Right forelimb (tissue), 1 donor: ENCODE measurements around the gene PLXNC1.

Experiments used
- DNase-seq: peaks from one replicate; pipeline ENCODE4 v3.0.0-alpha.2; 2018

The PLXNC1 gene

DNA sequence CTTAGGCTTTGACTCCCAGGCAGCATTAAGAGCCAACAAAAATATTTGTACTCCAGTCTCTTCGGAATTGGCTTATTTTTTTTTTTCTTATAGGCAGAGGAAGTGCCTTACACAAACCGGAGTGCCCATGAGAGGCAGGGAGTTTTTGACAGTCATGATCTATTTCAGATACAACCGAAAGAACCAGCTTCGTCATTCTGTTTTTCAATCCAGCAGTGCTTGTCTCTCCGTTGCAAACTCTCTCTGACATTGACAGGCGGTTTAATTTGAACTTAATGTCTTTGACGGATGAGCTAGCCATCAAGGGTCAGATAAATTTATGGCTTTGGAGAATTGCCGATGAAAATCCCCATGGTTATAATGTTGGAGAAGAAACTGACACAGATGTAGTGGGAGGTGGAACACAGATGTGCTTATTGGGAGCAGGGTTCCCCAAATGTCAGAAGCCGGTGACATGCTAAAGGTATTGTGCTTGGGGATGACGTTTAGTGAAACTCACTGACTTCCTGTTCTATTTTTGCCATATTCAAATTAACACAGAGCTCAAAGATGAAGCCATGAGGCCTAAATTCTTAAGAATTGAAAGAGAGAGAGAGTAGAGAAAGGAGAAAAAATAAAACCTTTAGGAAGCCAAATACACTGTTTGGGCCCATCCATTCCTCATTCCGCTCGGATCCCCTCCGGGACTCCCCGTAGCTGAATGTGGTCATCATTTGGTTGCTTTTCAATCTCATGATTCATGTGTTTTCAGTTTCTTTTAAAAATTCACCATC is 59.7 kb downstream of the PLXNC1 start:
- no peak for DNase-seq

DNA sequence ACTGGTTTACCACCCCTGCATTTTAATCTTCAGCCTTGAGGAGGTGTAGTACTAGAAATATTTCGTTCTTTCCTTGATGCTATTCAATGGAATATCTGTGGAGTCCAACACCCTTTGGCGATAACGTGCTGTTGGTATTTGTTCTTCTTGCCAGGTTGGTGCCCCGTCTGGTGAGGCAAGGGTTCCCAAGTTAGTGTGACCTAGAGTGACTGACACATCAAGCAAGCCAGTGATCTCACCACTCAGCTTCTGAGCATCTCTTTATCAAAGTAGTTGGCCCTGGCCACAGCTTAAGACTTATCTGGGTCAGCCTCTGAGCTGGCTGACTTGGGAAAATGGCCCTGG is 60.2 kb downstream of the PLXNC1 start:
- DNase-seq: no peak

DNA sequence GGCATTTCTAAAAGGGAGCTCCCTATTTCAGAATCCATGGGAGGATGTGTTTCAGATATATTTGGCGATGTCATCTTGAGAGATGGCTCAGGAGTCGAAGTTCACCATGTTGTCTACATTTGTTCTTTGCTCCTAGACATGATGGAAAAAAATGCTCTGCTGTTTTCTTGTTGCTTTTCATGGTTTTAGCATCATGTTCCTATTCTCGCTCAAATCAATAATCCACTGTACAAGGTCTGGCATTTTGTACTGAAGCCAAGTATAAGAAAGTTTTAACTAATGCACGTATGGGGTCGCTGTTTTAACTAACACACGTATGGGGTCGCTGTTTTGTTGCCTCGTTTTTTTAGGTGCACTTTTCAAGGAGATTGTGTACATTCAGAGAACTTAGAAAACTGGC is 60.9 kb downstream of the PLXNC1 start:
- no peak for DNase-seq

DNA sequence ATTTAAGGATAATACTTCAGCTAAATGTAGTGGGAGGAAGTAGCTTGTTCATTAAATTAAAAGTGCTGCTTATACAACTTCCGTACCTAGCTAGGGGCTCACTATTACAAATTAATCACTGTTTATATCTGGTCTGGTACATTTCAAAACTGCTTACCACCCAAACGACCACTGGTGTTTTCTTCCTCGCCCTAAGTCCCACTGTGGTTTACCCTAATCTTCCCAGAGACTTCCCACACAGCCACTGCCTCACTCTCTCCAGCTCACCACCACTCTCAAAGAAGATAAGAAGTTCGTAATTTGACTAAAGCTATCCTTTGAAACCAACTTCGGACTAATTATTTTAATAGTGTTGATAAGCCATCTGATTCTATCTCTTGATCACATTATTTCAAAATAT is 62.6 kb downstream of the PLXNC1 start:
- no peak for DNase-seq

DNA sequence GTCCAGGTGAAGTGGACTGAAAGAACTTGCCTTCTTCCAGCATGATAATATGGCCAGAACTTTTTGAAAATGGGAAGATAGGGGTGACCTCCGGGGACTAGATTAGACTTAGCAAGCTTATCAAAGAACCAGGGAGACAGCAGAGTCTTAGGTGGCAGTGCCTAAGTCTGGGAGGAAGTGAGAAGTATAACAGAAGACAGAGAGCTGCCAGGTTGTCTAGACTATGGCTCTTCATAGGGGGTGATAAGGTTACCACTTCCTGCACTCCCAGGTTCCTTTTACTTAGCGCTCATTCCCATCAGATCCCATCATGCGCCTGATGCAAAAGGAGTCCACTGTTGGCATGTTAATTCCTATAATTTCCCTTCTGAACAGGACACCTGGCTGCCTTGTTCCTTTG is 69.9 kb downstream of the PLXNC1 start:
- no peak for DNase-seq

DNA sequence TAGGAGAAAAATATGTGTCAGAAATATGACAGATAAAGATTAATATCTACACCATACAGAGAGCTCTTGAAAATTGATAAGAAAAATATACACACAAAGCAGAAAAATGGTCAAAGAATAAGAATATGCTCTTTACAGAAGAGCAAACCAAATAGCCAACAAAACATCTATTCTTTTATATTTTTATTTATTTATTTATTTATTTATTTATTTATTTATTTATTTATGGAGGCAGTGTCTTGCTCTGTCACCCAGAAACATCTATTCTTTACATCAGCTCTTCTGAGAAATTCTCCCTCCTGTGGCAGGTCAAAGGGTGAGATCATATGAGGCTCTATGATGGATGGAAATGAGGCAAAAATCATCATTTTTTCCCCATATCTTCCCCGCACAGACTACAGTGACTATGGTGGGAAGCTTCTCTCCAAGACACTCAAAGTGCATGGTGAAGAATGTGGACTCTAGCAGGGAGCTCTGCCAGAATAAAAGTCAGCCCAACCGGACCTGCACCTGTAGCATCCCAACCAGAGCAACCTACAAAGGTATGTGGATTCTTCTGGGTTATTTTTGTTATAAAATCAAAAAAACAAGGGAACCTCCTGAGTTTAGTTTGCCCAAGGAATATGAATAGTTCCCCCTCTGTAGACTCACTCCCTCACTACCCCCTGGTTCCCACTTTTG is 71.4 kb downstream of the PLXNC1 start:
- DNase-seq: no peak

DNA sequence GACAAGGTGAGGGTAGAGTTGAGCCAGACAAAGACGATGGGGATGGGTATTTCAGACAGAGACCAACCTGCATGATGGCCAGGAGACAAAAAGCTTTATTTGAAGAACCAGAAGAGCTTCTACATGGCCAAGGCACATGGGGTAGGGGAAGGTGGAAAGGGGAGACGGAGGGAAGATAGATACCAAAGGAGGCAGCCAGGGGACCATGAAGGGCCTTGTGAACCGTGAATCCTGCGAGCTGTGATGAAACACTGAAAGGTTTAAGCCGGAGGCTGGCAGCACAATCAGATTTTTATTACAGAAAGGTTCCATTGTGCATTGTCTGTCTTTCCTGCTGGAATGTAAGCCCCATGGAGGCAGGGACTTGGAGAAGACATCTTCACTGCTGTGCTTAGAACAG is 72.4 kb downstream of the PLXNC1 start:
- DNase-seq: no peak

DNA sequence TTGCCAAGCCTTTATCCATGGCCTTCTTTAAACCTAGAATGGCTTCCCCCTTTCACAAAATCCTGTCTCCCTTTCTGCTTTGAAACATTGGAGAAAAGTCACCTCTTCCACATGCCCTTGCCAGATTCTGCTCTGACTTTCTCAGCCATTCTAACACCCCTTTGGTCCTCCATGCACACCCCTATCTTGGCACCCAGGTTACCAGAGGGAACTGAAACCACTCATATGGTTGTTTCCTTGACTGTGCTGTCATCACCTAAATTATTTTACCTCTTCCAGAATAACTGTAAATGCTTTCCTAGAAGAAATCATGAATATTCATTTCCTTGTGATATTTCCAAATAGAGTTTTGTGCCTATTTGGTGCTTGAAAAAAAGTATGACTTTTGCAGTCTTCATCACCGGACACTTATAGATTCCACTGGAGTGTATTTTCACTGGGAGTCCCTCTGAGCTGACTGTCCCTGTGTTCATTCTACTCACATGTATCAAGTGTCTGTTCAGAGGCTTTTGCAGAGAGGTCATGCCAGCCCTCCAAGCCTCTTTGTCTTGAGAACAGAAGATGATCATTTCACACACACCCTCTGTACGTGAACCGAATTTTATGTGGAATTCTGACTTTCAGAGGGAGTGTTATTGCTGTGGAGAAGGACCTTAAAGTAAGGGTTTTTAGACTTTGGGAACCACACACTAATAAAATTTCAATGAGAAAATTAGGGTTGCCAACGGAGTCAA is 74.1 kb downstream of the PLXNC1 start:
- DNase-seq: no peak

DNA sequence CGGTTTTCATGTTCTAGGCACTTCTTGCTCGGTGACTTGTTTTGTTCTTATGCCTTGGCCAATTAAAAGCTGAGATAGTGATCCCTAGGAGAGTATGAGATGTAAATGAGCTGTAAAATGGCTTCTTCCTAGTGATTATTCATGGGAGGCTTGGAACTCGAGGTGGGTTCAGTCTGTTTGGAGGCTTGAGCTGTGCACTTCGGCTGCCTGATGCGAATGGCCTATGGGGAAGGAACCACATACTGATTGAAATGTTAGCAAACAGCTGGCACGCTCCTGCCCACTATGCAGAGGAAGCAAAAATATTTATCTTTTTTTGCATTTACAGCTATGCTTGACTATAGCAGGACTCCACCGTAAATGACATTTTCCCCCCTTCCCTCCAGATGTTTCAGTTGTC is 75.5 kb downstream of the PLXNC1 start:
- DNase-seq: no peak

DNA sequence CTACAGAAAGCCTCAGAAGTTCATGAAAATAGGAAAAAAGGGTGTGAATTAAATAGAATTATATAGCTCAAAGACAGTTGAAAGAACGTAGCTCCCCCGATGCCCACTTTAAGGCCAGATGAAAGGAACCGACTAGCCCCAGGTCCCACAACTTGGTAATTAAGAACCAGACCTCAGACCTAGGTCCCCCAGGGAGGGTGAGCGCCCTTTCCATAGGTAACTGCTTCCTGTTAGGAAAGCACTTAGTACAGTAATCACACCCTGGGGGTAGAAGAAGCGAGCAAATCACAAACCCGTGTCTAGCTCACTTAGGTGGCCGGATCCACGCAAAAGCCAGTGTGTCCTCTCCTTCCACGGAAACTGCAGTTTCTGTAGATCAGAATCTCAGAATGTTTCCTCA is 77.1 kb downstream of the PLXNC1 start:
- no peak for DNase-seq

DNA sequence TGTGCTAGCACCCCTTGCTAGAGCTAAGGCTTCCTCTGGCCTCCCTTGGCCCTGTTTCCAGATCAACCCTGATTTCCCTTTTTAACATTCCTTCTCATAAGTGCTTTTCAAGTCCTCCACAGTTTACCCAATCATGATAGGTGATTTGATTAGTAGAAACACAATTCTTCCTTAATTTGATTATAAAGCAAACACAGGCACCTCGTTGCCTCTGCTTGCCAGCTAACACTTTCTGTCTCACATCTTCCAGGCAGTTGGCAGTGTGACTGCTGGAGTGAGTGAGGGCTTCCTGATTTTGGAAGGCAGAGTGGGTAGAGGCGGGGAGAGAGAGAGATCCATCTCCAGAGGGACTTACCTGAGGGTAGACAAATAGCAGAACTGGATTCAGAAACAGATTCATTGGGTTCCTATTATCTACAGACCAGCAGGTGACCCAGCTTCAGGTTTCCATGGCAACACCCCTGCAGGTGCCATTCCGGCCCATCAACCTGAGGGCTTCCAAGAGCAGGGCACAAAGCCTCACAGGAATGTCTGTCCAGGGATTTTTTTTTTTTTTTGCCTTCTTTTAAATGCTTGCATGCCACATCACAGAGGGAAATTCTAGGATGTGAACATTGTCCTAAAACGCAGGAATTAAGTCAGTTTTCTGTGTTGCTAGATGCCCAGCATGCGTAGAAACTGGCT is 77.7 kb downstream of the PLXNC1 start:
- DNase-seq: no peak

DNA sequence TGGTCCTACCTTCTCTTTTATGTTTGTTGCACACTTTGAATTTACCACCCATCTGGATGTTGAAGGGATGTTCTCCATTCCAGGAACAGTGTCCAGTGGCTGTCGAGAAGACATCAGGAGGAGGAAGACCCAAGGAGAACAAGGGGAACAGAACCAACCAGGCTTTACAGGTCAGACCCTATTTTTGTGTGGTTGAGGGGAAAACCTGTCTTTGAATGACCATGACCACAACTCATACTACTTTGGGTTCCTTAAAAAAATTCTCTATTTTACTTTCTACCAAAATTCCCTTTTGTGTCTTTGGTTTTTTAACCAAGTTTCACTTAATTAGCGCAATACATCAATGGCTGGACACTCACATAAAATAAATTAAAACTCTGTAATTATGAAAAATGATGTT is 78.7 kb downstream of the PLXNC1 start:
- no peak for DNase-seq

DNA sequence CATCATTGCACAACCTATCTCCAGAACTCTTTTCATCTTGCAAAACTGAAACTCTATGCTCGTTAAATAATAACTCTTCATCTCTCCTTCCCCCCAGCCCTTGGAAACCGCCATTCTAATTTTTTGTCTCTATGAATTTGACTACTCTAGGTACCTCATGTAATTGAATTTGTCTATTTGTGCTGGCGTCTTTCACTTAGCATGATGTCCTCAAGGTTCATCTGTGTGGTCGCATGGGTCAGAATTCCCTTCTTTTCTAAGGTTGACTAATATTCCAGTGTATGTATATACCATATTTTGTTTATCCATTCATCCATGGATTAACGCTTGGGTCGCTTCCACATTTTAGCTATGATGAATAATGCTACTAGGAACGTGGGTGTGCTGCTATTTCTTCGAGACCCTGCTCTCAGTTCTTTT is 80.1 kb downstream of the PLXNC1 start:
- no peak for DNase-seq

DNA sequence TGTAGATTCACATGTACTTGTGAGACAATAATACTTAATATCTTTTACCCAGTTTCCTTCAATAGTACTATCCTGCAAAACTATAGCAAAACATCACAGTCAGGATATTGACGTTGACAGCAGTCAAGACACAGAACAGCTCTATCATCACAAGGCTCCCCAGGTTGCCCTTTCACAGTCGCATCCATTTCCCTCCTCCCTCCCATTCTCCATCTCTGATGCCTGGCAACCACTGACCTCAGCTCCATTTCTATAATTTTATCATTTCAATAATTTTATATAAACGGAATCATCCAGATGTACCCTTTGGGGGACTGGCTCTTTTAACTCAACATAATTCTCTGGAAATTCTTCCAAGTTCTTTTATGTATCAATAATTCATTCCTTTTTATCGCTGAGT is 81.5 kb downstream of the PLXNC1 start:
- DNase-seq: no peak

DNA sequence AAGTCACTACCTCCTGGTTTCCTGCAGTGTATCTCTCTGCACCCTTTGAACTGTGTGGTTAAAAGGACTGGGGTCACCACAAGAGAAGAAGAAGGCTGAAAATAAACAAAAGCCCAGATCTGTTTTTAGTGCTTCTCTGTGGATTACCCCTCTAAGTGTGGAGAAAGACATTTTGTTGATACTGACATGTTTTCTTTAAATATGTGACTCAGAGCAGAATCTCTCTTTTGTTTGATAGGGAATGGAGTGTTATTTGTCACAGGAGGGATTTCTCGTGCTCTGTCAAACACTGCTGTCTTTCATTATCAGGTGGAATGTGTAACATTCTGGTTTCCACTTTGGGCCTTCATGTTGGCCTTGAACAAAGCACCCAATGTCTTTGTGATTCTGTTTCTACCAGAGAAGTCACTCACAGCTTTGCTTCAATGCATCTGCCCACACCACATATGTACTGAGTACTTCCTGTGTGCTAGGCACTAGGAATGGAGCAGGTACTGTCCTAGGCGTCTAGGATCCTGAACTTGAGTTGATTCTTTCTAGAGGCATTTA is 82.1 kb downstream of the PLXNC1 start:
- DNase-seq: no peak

DNA sequence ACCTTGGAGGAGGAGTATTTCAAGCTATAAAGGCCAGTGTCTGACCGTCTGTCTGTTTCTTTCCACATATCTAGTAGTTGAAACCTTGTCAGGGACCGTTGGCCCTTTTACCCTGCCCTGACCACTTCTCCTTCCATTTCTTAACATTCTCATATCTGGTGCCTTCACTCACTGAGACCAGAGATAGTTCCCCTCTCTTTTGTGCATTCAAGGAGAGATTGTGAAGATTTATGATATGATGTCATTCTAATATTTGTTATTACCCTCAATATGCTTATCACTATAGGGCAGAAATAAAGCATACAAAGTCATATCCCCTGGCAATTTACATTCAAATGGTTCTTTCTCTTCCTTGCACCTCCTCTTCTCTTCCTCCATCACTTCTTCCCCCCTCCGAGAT is 83.3 kb downstream of the PLXNC1 start:
- no peak for DNase-seq

DNA sequence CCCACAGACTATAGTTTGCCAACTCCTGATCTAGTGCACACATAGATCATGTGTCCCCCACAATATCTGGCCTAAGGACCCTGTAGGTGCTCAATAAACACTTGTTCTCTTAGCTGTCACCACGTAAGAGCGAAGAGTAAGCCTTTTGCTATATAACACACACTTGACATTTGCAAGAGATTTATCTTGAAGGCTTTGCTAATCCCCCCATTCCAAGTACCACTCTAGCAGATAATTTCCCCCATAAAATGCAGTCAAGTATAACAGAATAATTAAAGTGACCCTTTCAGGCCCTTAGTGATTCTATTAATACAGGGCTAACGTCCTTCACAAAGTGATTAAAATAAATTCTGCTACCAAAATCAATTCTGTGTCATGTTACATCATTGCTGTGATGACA is 87.5 kb downstream of the PLXNC1 start:
- no peak for DNase-seq

DNA sequence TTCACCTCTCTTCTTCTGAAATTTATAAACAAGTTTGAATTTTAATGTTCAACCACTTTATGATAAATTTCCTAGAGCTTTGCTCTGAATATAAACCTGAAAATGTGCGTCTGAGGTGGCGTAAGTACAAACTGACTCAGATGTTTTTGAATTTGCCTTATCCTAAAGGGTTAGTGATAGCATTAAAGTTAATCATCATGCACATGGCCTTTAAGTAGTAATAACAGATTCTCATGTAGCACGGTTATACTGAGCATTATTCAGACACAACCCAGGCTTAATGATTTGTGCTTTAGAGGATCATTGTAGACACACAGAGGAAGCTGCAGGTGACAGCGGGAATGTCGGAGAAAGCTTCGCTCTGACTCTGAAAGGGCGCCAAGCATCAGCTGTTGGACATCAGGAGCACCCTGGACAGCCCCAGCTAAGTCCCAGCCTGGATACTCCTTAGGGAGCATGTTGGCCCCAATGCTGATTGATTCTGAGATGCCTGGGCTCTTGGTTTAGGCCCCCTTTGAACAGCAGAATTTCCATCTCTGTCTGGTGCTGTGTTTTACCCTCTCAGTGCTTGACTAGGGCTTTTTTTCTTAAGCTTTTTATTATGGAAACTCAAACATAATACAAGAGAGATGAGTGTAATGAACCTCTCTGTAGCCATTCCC is 91.1 kb downstream of the PLXNC1 start:
- DNase-seq: no peak

DNA sequence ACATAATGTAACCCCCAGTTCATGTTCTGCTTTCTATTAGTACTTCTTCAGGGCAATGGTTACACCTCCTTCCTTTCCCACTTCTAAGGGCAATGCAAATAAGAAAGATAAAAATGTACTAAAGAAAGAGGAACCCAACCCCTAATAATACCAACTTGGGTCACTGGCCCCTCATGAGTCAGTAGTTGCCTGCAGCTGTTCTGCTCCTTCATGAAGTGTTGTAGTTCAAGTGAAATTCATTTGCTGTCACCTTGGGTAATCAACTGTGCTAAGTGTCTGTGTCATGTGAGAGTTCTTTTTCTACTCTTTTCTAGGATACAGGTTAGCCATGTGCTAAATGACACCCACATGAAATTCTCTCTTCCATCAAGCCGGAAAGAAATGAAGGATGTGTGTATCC is 91.8 kb downstream of the PLXNC1 start:
- no peak for DNase-seq

DNA sequence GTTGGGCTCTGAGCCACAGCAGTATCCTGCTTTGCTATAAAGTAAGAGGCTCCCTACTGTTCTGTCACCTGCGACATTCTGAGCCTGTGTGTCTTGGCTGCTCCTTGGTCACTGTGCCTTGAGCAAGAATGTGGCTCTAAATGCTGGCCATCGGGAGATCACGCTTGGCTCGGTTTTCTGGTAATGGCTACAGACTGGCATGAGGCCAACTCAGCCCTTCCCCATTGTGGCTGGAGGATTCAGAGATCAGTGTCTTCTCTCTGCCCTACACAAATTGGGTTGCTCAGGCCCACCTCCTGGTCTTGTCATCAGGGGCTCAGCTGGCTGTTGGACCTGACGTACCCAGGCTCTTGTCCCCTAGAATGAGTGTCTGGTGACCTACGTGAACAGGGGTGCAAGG is 94.5 kb downstream of the PLXNC1 start:
- no peak for DNase-seq

DNA sequence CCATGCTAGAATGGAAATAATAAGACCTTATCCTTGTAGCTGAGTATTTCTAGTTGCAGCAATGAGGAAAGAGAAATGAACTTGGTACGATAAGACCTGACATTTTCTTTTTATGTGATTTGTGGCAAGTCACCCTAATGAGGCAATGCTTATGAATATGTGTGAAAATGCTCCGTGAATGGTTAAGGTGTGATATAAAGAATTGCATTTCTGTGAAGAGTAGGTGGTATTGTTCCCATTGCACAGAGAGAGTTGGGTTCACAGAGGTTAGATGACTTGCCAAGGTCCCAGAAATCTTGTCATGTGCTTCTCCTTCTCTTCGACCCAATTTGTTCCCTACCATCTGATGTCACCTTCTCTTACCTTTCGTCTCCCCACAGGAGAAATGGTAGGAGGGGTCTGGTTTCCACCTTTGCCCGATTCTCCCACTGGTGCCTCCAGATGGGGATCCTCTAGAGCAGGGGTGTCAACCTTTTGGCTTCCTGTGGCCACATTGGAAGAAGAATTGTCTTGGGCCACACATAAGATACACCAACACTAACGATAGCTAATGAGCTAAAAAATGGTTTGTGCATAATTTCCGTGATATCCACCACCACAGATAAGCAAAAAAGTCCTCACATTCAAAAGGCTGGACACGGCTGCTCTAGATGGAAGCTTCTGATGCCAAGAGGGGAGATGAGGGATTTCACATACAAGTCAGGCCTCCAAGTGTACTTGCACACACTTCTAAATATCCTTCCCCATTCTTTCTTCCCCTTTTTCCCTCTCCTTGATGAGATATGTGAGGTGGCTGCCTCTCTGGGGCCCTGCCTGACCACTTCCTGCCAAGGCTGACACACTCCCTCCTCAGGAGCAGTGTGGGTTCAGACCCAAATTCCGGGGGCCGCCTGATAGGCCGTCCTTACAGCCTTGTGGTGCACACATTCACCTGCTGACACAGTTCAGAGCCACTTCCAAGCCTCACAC is 96.1 kb downstream of the PLXNC1 start:
- DNase-seq: no peak
